Lung (tissue), 12 donors: Measurements from ENCODE around the gene P2RY2. TPM values are rescaled to one million over a fixed set of nuclear protein-coding genes. Genes with fewer than 3 reads are reported as not detected.

Experiments used
- ATAC-seq: fragments of 200-7000 bp; cut with Tn5 transposase; one replicate; pipeline ENCODE4 v1.9.1; 2020; ENCODE audit warnings: moderate number of reproducible peaks; ENCODE audit not compliant: insufficient read depth, low FRiP score
- DNase-seq, 3 donors: peaks; one replicate each; pipeline ENCODE4 v3.0.0-alpha.2; 2013 to 2017
- H3K27ac ChIP-seq, 2 donors: one replicate each; pipeline ENCODE4 v1.5.1; 2013; ENCODE audit warnings: mild to moderate bottlenecking in 2 of 2, moderate library complexity in 2 of 2, control low read depth in 1 of 2, inconsistent platforms in 1 of 2, low read depth in 1 of 2, low read length in 1 of 2
- H3K27me3 ChIP-seq, 3 donors: one replicate each; pipeline ENCODE4 v1.5.1; 2013; ENCODE audit warnings: low read length in 2 of 3; ENCODE audit not compliant: control insufficient read depth in 3 of 3, insufficient read depth in 3 of 3
- H3K36me3 ChIP-seq, 4 donors: one replicate each; pipeline ENCODE4 v1.5.1; 2013; ENCODE audit warnings: low read length in 4 of 4, mild to moderate bottlenecking in 1 of 4, moderate library complexity in 1 of 4; ENCODE audit not compliant: control insufficient read depth in 4 of 4, insufficient read depth in 4 of 4
- H3K4me1 ChIP-seq, 5 donors: one replicate each; pipeline ENCODE4 v1.5.1; 2013; ENCODE audit warnings: low read length in 5 of 5, mild to moderate bottlenecking in 2 of 5, moderate library complexity in 1 of 5; ENCODE audit not compliant: control insufficient read depth in 5 of 5, insufficient read depth in 5 of 5
- H3K4me3 ChIP-seq: one replicate; pipeline ENCODE4 v1.5.1; 2013; ENCODE audit warnings: mild to moderate bottlenecking, control low read depth, moderate library complexity
- H3K9ac ChIP-seq, 2 donors: one replicate each; pipeline ENCODE4 v1.5.1; 2013; ENCODE audit warnings: low read length in 2 of 2, control low read depth in 1 of 2; ENCODE audit not compliant: insufficient read depth in 1 of 2
- H3K9me3 ChIP-seq, 4 donors: one replicate each; pipeline ENCODE4 v1.5.1; 2013; ENCODE audit warnings: low read length in 3 of 4, mild to moderate bottlenecking in 1 of 4, moderate library complexity in 1 of 4; ENCODE audit not compliant: control insufficient read depth in 4 of 4, insufficient read depth in 3 of 4
- WGBS, 2 donors: extraction: QIAGEN DNeasy Blood & Tissue Kit; methylation state at CpG; one replicate each; pipeline ENCODE4 v1.1.7; 2013; 5-methylcytosine and 5-hydroxymethylcytosine counted together
- polyA plus RNA-seq, 2 donors: library from polyadenylated mRNA; stranded (reverse); fragments of 200-250 nt; gene quantifications; one replicate each; pipeline ENCODE4 v1.2.1, GENCODE V29; 2013
- total RNA-seq, 2 donors: library from RNA; depleted of rRNA in 1 of 2; stranded (reverse); fragments of >200 nt in 1 of 2; gene quantifications; one replicate each; pipeline ENCODE4 v1.2.1, GENCODE V29; 2014 to 2021
- TF ChIP-seq, protein P1 (sequence below): IDR thresholded peaks from 2 replicates; pipeline ENCODE4 v1.5.1; 2012; ENCODE audit warnings: mild to moderate bottlenecking; ENCODE audit errors: control extremely low read depth, extremely low read depth
- donor health status: control.
- donor health status: control.
- donor health status: Bipolar disorder and iron deficiency.
- donor health status: healthy.
- donor health status: DM: yes; HTN: yes; CAD: no.

Gene P2RY2
- total and polyA plus RNA-seq, 4 donors: 3.1 to 13.0 (median 6.5) TPM

DNA sequence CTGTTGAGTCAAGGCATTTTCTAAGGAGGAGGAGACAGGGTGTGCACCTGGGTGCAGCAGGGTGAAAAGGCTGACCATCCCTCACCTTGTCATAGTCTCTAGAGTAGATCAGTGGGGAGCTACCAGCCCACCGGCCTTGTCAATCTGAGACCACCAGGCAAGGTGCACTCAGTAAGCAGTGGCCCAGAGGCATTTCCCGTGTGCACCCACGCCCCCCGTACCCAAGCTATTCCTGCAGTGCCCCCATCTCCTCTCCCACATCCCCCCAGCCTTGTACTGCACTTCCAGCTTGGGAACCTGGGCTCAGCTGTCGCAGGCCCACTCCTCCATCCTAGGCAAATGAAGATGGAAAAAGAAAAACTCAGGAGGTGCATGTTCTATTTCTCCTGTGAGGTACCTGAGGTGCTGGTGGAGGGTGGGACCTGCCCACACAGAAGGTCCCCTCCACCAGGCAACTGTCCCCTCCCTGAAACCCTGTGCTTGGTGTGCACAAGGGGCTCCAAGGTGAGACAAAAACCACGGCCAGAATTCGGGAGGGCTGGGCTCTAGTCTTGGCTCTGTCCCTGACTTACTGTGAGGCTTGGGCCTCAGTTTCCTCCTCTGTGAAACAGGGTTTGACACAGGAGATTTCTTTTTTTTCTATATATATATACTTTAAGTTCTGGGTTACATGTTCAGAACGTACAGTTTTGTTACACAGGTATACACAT is 8.4 kb downstream of the P2RY2 start:
- H3K9ac ChIP-seq: no peak overlapping the region

DNA sequence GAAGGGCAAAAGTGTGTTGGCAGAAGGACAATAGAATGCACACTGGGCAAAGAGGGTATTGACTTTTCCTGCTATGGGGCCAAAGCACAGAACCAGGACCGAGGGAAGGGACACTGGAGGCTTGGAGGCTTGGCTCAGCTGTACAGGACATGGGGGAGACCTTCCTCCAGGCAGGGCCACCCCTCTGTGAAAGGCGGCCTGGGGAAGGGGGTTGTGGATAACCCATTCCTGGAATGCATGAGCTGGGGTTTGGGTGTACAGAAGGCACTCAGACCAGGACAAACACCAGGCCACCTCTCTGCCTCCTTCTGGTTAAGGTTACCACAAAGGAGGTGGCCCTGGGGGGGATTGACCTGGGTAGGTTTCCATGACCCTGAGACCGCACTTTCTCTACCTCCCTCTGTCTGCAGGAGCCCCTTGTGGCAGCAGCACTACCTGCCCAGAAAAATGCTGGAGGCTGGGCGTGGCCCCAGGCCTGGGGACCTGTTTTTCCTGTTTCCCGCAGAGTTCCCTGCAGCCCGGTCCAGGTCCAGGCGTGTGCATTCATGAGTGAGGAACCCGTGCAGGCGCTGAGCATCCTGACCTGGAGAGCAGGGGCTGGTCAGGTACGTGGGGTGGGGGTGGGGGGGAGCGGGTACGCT is 9.6 kb downstream of the P2RY2 start:
- WGBS, 2 donors: 69 to 73% methylated on average over 11 to 12 of the region's 12 CpGs
- ATAC-seq (peak; percentile 63), DNase-seq (peak; percentile 60 to 84 (median 84))
- Histone ChIP-seq H3K9me3 (no peaks in the 10 kb centered on the region), H3K27me3 (no peaks in the 10 kb centered on the region), H3K4me3 (no peak overlapping the region), H3K27ac (peak overlapping the region in 1 of 2 donors; percentile 17), H3K4me1 (peaks cover 0 to 36% (median 14%) of the 10 kb centered on the region in 5 donors), H3K36me3 (no peaks in the 10 kb centered on the region), H3K9ac (no peak overlapping the region)
- TF ChIP-seq, protein P1, sequence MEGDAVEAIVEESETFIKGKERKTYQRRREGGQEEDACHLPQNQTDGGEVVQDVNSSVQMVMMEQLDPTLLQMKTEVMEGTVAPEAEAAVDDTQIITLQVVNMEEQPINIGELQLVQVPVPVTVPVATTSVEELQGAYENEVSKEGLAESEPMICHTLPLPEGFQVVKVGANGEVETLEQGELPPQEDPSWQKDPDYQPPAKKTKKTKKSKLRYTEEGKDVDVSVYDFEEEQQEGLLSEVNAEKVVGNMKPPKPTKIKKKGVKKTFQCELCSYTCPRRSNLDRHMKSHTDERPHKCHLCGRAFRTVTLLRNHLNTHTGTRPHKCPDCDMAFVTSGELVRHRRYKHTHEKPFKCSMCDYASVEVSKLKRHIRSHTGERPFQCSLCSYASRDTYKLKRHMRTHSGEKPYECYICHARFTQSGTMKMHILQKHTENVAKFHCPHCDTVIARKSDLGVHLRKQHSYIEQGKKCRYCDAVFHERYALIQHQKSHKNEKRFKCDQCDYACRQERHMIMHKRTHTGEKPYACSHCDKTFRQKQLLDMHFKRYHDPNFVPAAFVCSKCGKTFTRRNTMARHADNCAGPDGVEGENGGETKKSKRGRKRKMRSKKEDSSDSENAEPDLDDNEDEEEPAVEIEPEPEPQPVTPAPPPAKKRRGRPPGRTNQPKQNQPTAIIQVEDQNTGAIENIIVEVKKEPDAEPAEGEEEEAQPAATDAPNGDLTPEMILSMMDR: no peak

More for the DNA sequence above, 8.4 kb downstream of the P2RY2 start:
- Histone ChIP-seq H3K36me3 (no peaks in the 10 kb centered on the region), H3K4me3 (no peak overlapping the region), H3K9me3 (no peaks in the 10 kb centered on the region), H3K27me3 (no peaks in the 10 kb centered on the region), H3K27ac (no peak overlapping the region), H3K4me1 (peaks cover 0 to 36% (median 16%) of the 10 kb centered on the region in 5 donors)
- TF ChIP-seq, protein P1: no peak
- DNase-seq (no peak), ATAC-seq (no peak)
- WGBS, 2 donors: 78 to 82% methylated on average over 8 of the region's 8 CpGs

DNA sequence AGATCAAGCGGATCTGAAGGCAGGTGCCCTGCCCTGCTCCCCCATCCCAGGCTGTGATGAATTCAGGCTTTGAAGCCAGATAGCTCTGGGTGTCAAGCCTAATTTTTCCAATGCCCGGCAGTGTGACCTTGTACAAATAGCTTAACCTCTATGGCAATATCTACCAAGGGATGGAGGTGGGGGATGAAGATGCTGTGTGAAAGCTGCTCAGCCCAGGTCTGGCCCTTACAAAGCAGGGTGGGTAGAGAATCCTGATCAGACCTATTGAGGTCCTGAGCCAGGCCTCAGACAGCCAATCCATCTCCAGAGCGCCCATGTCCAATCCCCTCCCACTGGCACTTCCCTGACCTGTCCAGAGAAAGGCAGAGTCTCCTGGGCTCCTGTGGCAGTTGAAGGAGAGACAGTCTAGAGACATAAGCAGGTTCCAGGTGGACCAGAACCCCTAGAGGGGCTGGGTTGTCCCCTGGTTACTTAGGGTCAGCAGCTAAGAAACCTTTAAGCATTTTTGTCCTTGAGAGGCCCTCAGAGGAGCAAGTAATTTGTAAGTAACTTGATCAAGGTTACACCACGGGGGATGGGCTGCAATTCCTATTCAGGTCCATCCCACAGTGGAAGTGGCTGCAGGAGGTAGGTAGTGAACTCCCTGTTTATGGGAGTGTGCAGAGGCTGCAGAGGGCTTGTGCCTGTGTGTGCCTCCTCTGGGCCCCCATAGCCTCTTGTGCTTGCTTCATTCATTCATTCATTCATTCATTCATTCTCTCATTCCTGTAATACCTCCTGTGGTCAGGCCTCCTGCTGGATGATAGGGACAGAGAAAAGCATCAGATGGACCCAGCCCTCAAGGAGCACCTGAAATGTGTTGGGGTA is 10.4 kb downstream of the P2RY2 start:
- H3K4me1 ChIP-seq: peaks cover 0 to 39% (median 14%) of the 10 kb centered on the region in 5 donors
- TF ChIP-seq, protein P1: no peak
- no peaks in the 10 kb centered on the region for H3K9me3 ChIP-seq
- H3K27me3 ChIP-seq: no peaks in the 10 kb centered on the region
- DNase-seq: no peak
- H3K36me3 ChIP-seq: no peaks in the 10 kb centered on the region
- H3K9ac ChIP-seq: no peak overlapping the region
- 74 to 87% methylated on average over 4 of the region's 4 CpGs for WGBS, 2 donors
- no peak overlapping the region for H3K27ac ChIP-seq
- ATAC-seq: no peak
- no peak overlapping the region for H3K4me3 ChIP-seq
